Nucleus accumbens (tissue), 56 donors: ENCODE results near the gene EVC.
"Not testable (repeated sequence)": the region's sequence is repeated elsewhere in the genome, so short reads cannot be mapped to it uniquely, and the experiment has no call there.

Experiments used
- DNase-seq, 56 donors: peaks; one replicate each; lab custom pipeline; 2025; lab: John Stamatoyannopoulos, UW

Gene EVC

GRCh38 chr4:5707778-5708448 is 3.1 kb upstream of the EVC start:
- DNase-seq, result no peak

DNA sequence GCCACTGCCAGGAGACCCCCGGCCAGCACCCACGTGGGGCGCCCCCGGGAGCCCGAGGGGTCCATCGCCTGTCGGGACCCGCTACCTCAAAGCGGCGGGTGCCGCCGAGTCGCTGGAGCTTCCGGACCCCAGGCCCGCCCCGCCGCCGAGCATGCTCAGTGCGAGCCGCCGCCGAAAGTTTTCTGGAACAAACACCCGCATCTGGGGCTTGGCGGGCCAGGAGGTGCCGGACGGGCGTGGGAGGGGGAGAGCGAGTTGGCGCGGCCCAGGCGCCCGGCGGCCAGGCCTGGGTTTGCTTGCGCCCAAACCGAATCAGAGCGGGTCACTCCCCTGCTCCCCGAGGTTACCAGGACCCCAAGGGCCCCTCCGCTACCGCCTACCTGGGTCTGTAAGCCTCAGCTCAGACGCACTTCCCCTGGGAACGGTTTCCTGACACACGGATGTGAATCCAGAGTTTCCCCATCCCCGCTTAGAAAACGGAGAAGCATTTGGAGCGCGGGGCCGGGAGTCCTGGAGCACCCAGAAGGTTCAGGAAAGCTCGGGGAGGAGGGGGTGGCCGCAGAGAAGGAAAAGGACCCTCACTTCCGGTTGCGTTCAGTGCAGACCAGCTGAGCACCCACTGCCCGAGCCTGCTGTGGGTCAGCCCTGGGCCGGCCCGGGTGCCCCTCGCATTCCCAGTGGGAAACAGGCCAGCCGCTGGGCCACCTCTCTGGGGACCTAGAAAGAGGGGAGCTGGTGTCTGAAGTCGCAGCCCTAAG is 2.4 kb upstream of the EVC start, which contains the start of gene EVC2:
EVC2 (minus strand) TSS at position 111 of the 758 bp plus-strand sequence; CDS start at position 65, 46 bp downstream.
- peak in 16 of 56 donors; percentile 4 to 57 (median 18) for DNase-seq

DNA sequence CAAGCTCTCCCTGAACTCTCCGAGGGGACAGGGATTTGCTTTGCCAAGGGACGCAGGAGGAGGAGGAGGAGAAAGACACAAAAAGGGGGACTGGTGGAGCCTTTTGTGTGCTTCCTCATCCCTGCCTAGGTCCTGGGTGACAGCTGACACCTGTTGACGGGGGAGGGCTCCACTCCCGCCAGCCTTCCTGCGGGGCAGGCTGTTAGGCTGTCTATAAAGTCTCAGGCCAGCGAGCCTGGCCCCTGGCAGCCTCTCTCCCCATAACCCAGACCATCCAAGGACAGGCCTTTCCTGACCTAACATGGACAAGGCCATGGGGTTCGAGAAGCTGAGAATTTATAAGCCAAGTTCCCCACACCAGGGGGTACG is 1.8 kb upstream of the EVC start:
- no peak for DNase-seq

- DNase-seq, result no peak
These were observed 688 bp upstream of the EVC start for GRCh38 chr4:5710065-5710960.

DNA sequence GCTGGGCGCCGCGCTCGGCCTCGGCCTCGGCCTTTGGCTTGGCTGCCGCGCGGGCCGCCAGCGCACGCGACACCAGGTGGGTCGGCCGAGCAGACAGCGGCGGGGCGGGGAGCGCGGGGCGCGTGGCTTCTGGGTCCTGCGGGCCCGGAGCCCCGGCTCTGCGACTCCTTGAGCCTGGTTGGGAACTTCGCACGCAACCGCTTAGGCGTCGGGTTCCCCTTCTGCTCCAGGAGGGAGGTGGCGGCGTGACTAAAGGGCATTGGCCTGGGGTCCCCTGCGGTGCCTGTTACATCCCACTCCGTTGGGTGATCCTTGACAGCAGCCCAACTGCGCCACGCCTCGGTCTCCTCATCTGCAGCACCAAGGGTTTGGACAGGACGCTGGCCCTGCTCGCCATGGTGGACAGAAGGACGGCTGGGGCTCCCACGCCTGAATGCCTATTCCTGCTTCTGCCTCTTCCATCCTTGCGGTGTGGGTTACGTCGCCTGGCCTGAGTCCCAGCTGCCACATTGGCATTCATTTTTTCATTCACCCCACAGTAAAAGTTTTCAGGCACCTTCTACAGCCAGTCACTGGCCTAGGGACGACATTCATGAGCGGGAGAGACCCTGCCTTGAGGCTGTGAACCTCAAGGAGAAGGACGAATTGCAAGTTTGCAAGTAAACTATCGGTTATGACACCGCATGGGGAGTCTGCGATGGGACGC is 631 bp downstream of the EVC start:
- no peak for DNase-seq

DNA sequence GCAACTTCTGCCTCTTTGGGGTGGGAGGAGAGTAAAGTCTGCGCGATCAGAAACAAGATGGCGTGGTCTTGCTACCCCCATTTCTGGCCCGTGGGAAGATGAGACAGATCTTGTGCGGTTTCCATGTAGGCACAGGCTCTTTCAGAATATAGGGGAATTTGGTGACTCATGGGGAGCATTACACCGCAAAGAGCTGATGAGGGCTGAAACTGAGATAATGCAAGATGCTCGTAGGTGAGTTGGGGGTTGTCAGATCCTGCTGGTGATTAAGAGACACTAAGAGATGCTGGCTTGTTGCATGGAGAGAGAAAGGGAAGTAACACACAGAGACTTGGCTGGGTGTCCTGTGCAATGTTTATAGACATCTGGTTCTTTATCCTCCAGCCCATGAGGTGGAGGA is 1.5 kb downstream of the EVC start:
- no peak for DNase-seq

GRCh38 chr4:5712931-5713330 is 1.9 kb downstream of the EVC start:
- no peak for DNase-seq

GRCh38 chr4:5713861-5714260 is 2.9 kb downstream of the EVC start:
- DNase-seq, result no peak

GRCh38 chr4:5715357-5715756 is 4.4 kb downstream of the EVC start:
- DNase-seq, result no peak

- DNase-seq, result no peak
These were observed 5.4 kb downstream of the EVC start for GRCh38 chr4:5716391-5716790.

GRCh38 chr4:5717449-5718158 is 6.6 kb downstream of the EVC start:
- DNase-seq, result no peak

GRCh38 chr4:5718411-5718810 is 7.4 kb downstream of the EVC start:
- DNase-seq, result no peak

DNA sequence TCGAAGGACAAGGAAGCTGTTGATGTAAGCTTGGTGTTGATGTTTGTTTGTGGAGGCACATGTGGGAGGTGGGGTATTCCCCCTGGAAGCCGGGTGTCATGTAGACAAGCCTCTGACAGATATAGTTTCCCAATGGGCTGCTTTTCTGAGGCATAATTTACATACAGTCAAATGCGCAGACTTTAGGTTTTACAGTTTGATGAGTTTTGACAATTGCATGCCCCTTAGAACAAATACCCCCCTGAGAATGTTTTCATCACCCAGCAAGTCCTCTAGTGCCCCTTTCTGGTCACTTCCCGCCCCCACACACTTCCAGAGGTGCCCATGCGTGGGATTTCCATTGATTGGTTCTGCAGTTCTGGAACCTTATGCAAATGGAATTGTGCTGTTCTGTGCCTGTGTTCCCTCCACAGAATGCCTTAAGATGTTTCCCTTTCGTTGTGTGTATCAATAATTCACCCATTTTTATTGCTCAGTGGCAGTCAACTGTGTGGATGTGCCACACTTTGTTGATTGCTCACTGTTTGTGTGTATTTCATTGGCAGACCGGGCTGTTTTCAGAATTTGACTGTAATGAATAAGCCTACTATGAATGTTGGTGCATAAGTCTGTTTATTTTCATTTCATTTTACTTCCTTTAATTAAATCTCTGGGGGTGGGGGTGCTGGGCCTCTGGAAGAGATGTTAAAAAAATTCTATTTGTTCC is 8.5 kb downstream of the EVC start:
- DNase-seq, result no peak

DNA sequence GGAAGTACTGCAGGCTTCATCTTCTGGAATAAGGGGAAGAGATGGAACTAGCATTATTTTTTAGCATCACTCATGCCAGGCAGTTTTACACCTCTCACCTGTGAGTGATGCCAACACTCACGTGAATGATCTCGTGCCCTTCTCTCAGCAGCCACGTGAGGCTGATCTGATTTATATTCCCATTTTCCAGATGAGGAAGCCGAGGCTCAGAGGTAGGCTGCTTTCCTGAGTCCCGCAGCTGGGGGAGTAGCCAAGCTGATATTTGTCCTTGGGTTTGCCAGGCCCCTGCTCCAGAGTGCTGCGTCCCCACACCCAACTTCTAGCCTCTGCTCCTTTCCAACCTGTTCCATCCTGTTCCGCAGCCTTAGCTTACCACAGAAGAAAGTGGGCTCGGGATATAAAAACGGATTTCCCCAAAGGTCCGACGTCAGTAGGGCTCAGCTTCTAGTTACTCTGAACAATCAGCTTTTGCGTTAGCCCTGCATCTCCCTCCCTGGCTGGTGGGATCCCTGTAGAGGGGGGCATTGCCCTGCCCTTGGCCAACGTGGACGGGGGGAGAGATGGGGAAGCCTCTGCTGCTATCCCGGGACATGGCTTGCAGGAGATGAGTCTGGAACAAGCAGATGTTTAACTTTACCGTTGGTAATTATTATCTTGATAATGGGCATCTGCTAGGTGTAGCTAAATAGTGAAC is 9.3 kb downstream of the EVC start:
- DNase-seq, result no peak

GRCh38 chr4:5720980-5721379 is 10.0 kb downstream of the EVC start:
- no peak for DNase-seq

DNA sequence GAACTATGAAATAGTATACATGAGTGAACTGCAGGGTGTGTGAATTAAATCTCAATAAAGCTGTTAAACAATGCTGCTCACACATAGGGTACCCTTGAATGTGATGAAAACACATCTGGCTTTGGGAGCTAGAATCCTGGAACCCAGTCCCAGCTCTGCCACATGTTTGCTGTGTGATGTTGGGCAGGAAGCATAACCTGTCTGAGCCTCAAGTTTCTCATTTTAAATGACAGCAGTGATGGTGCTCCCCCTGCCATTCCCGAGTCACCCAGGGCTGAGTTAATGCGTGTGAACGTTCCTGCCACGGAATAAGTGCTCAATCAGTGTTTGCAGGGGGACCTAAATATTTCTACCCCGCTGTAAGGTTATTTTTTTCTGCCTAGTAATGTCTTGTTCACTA is 10.9 kb downstream of the EVC start:
- no peak for DNase-seq

GRCh38 chr4:5722328-5722727 is 11.3 kb downstream of the EVC start:
- no peak for DNase-seq

DNA sequence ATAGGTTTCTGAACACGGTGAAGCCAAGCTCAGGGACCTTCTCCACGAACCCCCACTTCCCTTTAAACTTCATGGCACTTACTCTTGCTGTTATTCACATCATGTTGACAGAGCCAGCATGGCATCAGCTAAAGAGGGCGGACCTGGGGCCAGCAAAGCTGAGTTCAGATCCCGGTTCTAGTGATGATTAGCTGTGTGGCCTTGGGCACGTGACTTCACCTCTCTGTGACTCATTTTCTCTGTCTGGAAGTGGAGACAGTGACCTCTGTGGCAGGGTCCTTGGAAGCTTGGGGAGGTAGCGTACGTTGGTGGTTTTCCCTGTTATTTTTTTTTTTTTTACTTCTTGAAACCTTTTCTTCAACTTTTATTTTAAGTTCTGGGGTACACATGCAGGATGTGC is 13.4 kb downstream of the EVC start:
- no peak for DNase-seq

DNA sequence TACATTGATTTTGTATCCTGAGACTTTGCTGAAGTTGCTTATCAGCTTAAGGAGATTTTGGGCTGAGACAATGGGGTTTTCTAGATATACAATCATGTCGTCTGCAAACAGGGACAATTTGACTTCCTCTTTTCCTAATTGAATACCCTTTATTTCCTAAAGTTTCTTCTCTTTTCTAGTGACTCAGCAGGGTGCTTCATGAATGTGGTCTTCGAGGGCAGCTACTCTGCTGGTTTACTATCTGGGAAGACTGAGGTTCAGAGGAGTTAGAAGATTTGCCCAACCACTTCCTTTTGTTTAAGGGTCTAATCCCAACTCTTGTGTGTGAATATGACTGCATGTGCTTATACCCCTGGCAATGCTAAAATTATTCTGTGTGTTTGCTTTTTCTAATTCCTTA is 17.4 kb downstream of the EVC start:
- DNase-seq, result not testable (repeated sequence)
